Mesenchymal stem cell (in vitro differentiated cells and primary cell): ENCODE results near the gene ASB18.

ENCODE experiments used
- DNase-seq: peaks from one replicate; pipeline ENCODE4 v3.0.0-alpha.2; 2013
- H2AFZ ChIP-seq: one replicate; pipeline ENCODE4 v1.6.1; 2013; ENCODE audit warnings: low read depth, mild to moderate bottlenecking, control low read depth, inconsistent platforms, low read length, moderate library complexity
- H2AK5ac ChIP-seq: 2 replicates; pipeline ENCODE4 v1.6.1; 2013; ENCODE audit warnings: low read length, moderate library complexity, mild to moderate bottlenecking, inconsistent platforms; ENCODE audit not compliant: severe bottlenecking
- H2BK120ac ChIP-seq: one replicate; pipeline ENCODE4 v1.6.1; 2013; ENCODE audit warnings: low read depth, mild to moderate bottlenecking, inconsistent platforms, low read length, moderate library complexity
- H2BK12ac ChIP-seq, 2 experiments: one replicate each; pipeline ENCODE4 v1.6.1; 2013; ENCODE audit warnings: inconsistent platforms in 2 of 2, low read length in 2 of 2, mild to moderate bottlenecking in 2 of 2, moderate library complexity in 2 of 2, control low read depth in 1 of 2
- H2BK15ac ChIP-seq: one replicate; pipeline ENCODE4 v1.6.1; 2013; ENCODE audit warnings: mild to moderate bottlenecking, low read depth, inconsistent platforms; ENCODE audit not compliant: poor library complexity, severe bottlenecking
- H2BK5ac ChIP-seq: 2 replicates; pipeline ENCODE4 v1.6.1; 2013; ENCODE audit warnings: low read depth, mild to moderate bottlenecking, low read length, control low read depth, inconsistent platforms; ENCODE audit not compliant: poor library complexity, severe bottlenecking
- H3K14ac ChIP-seq, 2 experiments: one replicate each; pipeline ENCODE4 v1.6.1; 2013; ENCODE audit warnings: inconsistent platforms in 2 of 2, low read length in 2 of 2, control low read depth in 1 of 2, mild to moderate bottlenecking in 1 of 2, moderate library complexity in 1 of 2
- H3K18ac ChIP-seq, 2 experiments: one replicate each; pipeline ENCODE4 v1.6.1; 2013; ENCODE audit warnings: inconsistent platforms in 2 of 2, low read length in 2 of 2, control low read depth in 1 of 2, low read depth in 1 of 2, mild to moderate bottlenecking in 1 of 2
- H3K23ac ChIP-seq, 2 experiments: one replicate each; pipeline ENCODE4 v1.6.1; 2013; ENCODE audit warnings: inconsistent platforms in 2 of 2, low read length in 2 of 2, mild to moderate bottlenecking in 2 of 2, moderate library complexity in 2 of 2, control low read depth in 1 of 2
- H3K27ac ChIP-seq: 2 replicates; pipeline ENCODE4 v1.5.1; 2013; ENCODE audit warnings: mild to moderate bottlenecking, moderate library complexity, low read length, control low read depth, inconsistent platforms; ENCODE audit not compliant: poor library complexity, severe bottlenecking
- H3K27me3 ChIP-seq, 2 experiments: 2 replicates each; pipeline versions ENCODE4 v1.6.1 to v1.7.0; 2013; ENCODE audit warnings: low read length in 2 of 2, mild to moderate bottlenecking in 2 of 2, moderate library complexity in 2 of 2, control low read depth in 1 of 2, inconsistent platforms in 1 of 2; ENCODE audit not compliant: control insufficient read depth in 1 of 2, insufficient read depth in 1 of 2
- H3K36me3 ChIP-seq, 2 experiments: 2 replicates each; pipeline versions ENCODE4 v1.6.1 to v1.7.0; 2013; ENCODE audit warnings: low read length in 2 of 2, control low read depth in 1 of 2, inconsistent platforms in 1 of 2, low read depth in 1 of 2, mild to moderate bottlenecking in 1 of 2; ENCODE audit not compliant: insufficient read depth in 2 of 2, control insufficient read depth in 1 of 2
- H3K4ac ChIP-seq, 2 experiments: one replicate each; pipeline ENCODE4 v1.6.1; 2013; ENCODE audit warnings: inconsistent platforms in 2 of 2, low read length in 2 of 2, mild to moderate bottlenecking in 2 of 2, moderate library complexity in 2 of 2, control low read depth in 1 of 2, low read depth in 1 of 2
- H3K4me1 ChIP-seq: 2 replicates; pipeline ENCODE4 v1.6.1; 2013; ENCODE audit warnings: low read depth, low read length, control low read depth; ENCODE audit not compliant: control insufficient read depth, insufficient read depth
- H3K4me2 ChIP-seq: 2 replicates; pipeline ENCODE4 v1.6.1; 2013; ENCODE audit warnings: low read length, mild to moderate bottlenecking, inconsistent platforms; ENCODE audit not compliant: poor library complexity, severe bottlenecking
- H3K4me3 ChIP-seq, 2 experiments: 2 replicates each; pipeline versions ENCODE4 v1.5.1 to v1.7.0; 2013; ENCODE audit warnings: low read length in 2 of 2, mild to moderate bottlenecking in 2 of 2, control low read depth in 1 of 2, low read depth in 1 of 2; ENCODE audit not compliant: insufficient read depth in 1 of 2
- H3K79me1 ChIP-seq: replicated peaks from 2 replicates; pipeline ENCODE4 v1.6.1; 2013; ENCODE audit warnings: mild to moderate bottlenecking, control low read depth, low read length, inconsistent platforms; ENCODE audit not compliant: poor library complexity, severe bottlenecking
- H3K9ac ChIP-seq: 2 replicates; pipeline ENCODE4 v1.7.0; 2013; ENCODE audit warnings: mild to moderate bottlenecking, low read length, moderate library complexity
- H3K9me3 ChIP-seq: 2 replicates; pipeline ENCODE4 v1.7.0; 2013; ENCODE audit warnings: mild to moderate bottlenecking, low read length; ENCODE audit not compliant: control insufficient read depth
- H4K8ac ChIP-seq: one replicate; pipeline ENCODE4 v1.6.1; 2013; ENCODE audit warnings: inconsistent platforms, mild to moderate bottlenecking, low read length, moderate library complexity
- H4K91ac ChIP-seq: one replicate; pipeline ENCODE4 v1.6.1; 2013; ENCODE audit warnings: mild to moderate bottlenecking, low read length, inconsistent platforms
- WGBS: methylation state at CpG from one replicate; pipeline ENCODE4 v1.1.7; 2013; ENCODE audit warnings: mixed read lengths; 5-methylcytosine and 5-hydroxymethylcytosine counted together

The ASB18 gene

GRCh38 chr2:236205867-236206645 lies 58.1 kb downstream of the ASB18 start:
- no peak overlapping the region for H3K4me3 ChIP-seq
- H3K79me1 ChIP-seq, result no peaks in the 10 kb centered on the region
- no peaks in the 10 kb centered on the region for H3K36me3 ChIP-seq
- H4K8ac ChIP-seq, result no peak overlapping the region
- no peak overlapping the region for H2BK120ac ChIP-seq
- H3K4me1 ChIP-seq, result no peaks in the 10 kb centered on the region
- no peak overlapping the region for H2AK5ac ChIP-seq
- H3K18ac ChIP-seq, result no peak overlapping the region
- DNase-seq, result no peak
- no peak overlapping the region for H2BK12ac ChIP-seq
- H3K9ac ChIP-seq, result no peak overlapping the region
- no peak overlapping the region for H4K91ac ChIP-seq
- H2AFZ ChIP-seq, result no peak overlapping the region
- H3K4ac ChIP-seq, result no peak overlapping the region
- H2BK15ac ChIP-seq, result no peak overlapping the region
- H3K27ac ChIP-seq, result no peak overlapping the region
- no peak overlapping the region for H2BK5ac ChIP-seq
- H3K23ac ChIP-seq, result no peak overlapping the region
- H3K4me2 ChIP-seq, result no peak overlapping the region
- no peak overlapping the region for H3K14ac ChIP-seq
- peaks cover 0 to 22% of the 10 kb centered on the region in 2 experiments for H3K27me3 ChIP-seq
- peaks cover 38% of the 10 kb centered on the region for H3K9me3 ChIP-seq
- 57% methylated on average over 1 of the region's 2 CpGs for WGBS

GRCh38 chr2:236204953-236205352 lies 59.3 kb downstream of the ASB18 start:
- Histone ChIP-seq H3K14ac (no peak overlapping the region), H4K91ac (no peak overlapping the region), H3K79me1 (no peaks in the 10 kb centered on the region), H3K9me3 (peaks cover 38% of the 10 kb centered on the region), H2BK120ac (no peak overlapping the region), H2BK5ac (no peak overlapping the region), H3K4me3 (no peak overlapping the region), H3K23ac (no peak overlapping the region), H2BK12ac (no peak overlapping the region), H2BK15ac (no peak overlapping the region), H4K8ac (no peak overlapping the region), H2AK5ac (no peak overlapping the region), H2AFZ (no peak overlapping the region), H3K4me2 (no peak overlapping the region), H3K27me3 (peaks cover 0 to 11% of the 10 kb centered on the region in 2 experiments), H3K4ac (no peak overlapping the region), H3K36me3 (no peaks in the 10 kb centered on the region), H3K4me1 (peaks cover 2% of the 10 kb centered on the region), H3K18ac (no peak overlapping the region), H3K9ac (no peak overlapping the region), H3K27ac (no peak overlapping the region)
- DNase-seq, result no peak
- 87% methylated on average over 5 of the region's 5 CpGs for WGBS

- Histone ChIP-seq H3K4me1 (peaks cover 2% of the 10 kb centered on the region), H3K4ac (no peak overlapping the region), H2BK5ac (no peak overlapping the region), H2BK15ac (no peak overlapping the region), H3K4me2 (no peak overlapping the region), H2BK12ac (no peak overlapping the region), H3K27me3 (no peaks in the 10 kb centered on the region), H3K4me3 (no peak overlapping the region), H4K8ac (no peak overlapping the region), H3K36me3 (no peaks in the 10 kb centered on the region), H2AK5ac (no peak overlapping the region), H3K9me3 (peaks cover 14% of the 10 kb centered on the region), H4K91ac (no peak overlapping the region), H3K14ac (no peak overlapping the region), H3K18ac (no peak overlapping the region), H2AFZ (no peak overlapping the region), H3K9ac (no peak overlapping the region), H3K27ac (no peak overlapping the region), H2BK120ac (no peak overlapping the region), H3K79me1 (no peaks in the 10 kb centered on the region), H3K23ac (no peak overlapping the region)
- 53% methylated on average over 6 of the region's 7 CpGs for WGBS
- no peak for DNase-seq
Observed at GRCh38 chr2:236200378-236200777, 63.8 kb downstream of the ASB18 start.

GRCh38 chr2:236196366-236196765 lies 67.8 kb downstream of the ASB18 start:
- no peak overlapping the region for H2BK15ac ChIP-seq
- H3K4me3 ChIP-seq, result no peak overlapping the region
- no peak overlapping the region for H2BK120ac ChIP-seq
- H3K4me1 ChIP-seq, result peaks cover 5% of the 10 kb centered on the region
- H3K27me3 ChIP-seq, result peaks cover 0 to 23% of the 10 kb centered on the region in 2 experiments
- DNase-seq, result no peak
- no peak overlapping the region for H3K4ac ChIP-seq
- no peaks in the 10 kb centered on the region for H3K79me1 ChIP-seq
- H3K9me3 ChIP-seq, result no peaks in the 10 kb centered on the region
- H2AK5ac ChIP-seq, result no peak overlapping the region
- no peaks in the 10 kb centered on the region for H3K36me3 ChIP-seq
- no peak overlapping the region for H2BK5ac ChIP-seq
- H4K8ac ChIP-seq, result no peak overlapping the region
- H3K27ac ChIP-seq, result no peak overlapping the region
- H3K9ac ChIP-seq, result no peak overlapping the region
- no peak overlapping the region for H2BK12ac ChIP-seq
- H4K91ac ChIP-seq, result no peak overlapping the region
- no peak overlapping the region for H3K14ac ChIP-seq
- H2AFZ ChIP-seq, result no peak overlapping the region
- H3K23ac ChIP-seq, result no peak overlapping the region
- no peak overlapping the region for H3K18ac ChIP-seq
- WGBS, result 85% methylated on average over 7 of the region's 7 CpGs
- H3K4me2 ChIP-seq, result no peak overlapping the region
